ENCODE measurements around the gene JAK3.

DNA sequence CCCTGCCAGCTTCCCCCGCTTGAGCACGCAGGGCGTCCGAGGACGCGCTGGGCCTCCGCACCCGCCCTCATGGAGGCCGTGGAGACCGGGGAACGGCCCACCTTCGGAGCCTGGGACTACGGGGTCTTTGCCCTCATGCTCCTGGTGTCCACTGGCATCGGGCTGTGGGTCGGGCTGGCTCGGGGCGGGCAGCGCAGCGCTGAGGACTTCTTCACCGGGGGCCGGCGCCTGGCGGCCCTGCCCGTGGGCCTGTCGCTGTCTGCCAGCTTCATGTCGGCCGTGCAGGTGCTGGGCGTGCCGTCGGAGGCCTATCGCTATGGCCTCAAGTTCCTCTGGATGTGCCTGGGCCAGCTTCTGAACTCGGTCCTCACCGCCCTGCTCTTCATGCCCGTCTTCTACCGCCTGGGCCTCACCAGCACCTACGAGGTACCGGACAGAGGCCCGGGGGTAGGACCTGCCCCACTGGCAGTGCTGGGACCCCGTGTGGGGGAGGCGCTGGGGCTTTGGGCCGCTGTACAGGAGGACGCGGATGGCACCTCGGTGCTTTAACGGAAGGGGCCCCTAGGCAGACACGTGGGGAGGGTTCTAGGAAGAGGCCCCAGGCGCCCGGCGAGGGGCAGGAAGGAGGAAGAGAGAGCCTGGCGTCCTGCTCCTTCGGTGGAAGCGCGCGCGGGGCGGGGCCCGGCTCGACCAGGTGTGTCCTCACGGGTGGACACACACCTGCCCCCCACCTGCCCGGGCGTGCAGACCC lies 24.6 kb upstream of the JAK3 start:
- TF ChIP-seq CTCF (IDR thresholded peaks at IDR 0.05) (no peak), EP300 (IDR thresholded peaks at IDR 0.05) (no peak)

All from ovary (tissue), 3 donors.